Measurements from ENCODE around the gene MACROD2.

GRCh38 chr20:16007164-16007563 is 2011.8 kb downstream of the MACROD2 start:
- no peak for TF ChIP-seq CTCF (conservative IDR thresholded peaks at IDR 0.05; ENCODE audit: low read depth in 2 of 2)
- TF ChIP-seq POLR2AphosphoS5 (IDR thresholded peaks at IDR 0.05; ENCODE audit: low read depth), result no peak
- TF ChIP-seq, protein P1, sequence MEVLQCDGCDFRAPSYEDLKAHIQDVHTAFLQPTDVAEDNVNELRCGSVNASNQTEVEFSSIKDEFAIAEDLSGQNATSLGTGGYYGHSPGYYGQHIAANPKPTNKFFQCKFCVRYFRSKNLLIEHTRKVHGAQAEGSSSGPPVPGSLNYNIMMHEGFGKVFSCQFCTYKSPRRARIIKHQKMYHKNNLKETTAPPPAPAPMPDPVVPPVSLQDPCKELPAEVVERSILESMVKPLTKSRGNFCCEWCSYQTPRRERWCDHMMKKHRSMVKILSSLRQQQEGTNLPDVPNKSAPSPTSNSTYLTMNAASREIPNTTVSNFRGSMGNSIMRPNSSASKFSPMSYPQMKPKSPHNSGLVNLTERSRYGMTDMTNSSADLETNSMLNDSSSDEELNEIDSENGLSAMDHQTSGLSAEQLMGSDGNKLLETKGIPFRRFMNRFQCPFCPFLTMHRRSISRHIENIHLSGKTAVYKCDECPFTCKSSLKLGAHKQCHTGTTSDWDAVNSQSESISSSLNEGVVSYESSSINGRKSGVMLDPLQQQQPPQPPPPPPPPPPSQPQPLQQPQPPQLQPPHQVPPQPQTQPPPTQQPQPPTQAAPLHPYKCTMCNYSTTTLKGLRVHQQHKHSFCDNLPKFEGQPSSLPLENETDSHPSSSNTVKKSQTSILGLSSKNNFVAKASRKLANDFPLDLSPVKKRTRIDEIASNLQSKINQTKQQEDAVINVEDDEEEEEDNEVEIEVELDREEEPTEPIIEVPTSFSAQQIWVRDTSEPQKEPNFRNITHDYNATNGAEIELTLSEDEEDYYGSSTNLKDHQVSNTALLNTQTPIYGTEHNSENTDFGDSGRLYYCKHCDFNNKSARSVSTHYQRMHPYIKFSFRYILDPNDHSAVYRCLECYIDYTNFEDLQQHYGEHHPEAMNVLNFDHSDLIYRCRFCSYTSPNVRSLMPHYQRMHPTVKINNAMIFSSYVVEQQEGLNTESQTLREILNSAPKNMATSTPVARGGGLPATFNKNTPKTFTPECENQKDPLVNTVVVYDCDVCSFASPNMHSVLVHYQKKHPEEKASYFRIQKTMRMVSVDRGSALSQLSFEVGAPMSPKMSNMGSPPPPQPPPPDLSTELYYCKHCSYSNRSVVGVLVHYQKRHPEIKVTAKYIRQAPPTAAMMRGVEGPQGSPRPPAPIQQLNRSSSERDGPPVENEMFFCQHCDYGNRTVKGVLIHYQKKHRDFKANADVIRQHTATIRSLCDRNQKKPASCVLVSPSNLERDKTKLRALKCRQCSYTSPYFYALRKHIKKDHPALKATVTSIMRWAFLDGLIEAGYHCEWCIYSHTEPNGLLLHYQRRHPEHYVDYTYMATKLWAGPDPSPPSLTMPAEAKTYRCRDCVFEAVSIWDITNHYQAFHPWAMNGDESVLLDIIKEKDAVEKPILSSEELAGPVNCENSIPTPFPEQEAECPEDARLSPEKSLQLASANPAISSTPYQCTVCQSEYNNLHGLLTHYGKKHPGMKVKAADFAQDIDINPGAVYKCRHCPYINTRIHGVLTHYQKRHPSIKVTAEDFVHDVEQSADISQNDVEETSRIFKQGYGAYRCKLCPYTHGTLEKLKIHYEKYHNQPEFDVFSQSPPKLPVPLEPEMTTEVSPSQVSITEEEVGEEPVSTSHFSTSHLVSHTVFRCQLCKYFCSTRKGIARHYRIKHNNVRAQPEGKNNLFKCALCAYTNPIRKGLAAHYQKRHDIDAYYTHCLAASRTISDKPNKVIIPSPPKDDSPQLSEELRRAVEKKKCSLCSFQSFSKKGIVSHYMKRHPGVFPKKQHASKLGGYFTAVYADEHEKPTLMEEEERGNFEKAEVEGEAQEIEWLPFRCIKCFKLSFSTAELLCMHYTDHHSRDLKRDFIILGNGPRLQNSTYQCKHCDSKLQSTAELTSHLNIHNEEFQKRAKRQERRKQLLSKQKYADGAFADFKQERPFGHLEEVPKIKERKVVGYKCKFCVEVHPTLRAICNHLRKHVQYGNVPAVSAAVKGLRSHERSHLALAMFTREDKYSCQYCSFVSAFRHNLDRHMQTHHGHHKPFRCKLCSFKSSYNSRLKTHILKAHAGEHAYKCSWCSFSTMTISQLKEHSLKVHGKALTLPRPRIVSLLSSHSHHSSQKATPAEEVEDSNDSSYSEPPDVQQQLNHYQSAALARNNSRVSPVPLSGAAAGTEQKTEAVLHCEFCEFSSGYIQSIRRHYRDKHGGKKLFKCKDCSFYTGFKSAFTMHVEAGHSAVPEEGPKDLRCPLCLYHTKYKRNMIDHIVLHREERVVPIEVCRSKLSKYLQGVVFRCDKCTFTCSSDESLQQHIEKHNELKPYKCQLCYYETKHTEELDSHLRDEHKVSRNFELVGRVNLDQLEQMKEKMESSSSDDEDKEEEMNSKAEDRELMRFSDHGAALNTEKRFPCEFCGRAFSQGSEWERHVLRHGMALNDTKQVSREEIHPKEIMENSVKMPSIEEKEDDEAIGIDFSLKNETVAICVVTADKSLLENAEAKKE (CRISPR knock-in tag; IDR thresholded peaks at IDR 0.05), result no peak
- TF ChIP-seq EZH2phosphoT487 (IDR thresholded peaks at IDR 0.05; ENCODE audit: unreplicated experiment), result no peak
- TF ChIP-seq, protein P2, sequence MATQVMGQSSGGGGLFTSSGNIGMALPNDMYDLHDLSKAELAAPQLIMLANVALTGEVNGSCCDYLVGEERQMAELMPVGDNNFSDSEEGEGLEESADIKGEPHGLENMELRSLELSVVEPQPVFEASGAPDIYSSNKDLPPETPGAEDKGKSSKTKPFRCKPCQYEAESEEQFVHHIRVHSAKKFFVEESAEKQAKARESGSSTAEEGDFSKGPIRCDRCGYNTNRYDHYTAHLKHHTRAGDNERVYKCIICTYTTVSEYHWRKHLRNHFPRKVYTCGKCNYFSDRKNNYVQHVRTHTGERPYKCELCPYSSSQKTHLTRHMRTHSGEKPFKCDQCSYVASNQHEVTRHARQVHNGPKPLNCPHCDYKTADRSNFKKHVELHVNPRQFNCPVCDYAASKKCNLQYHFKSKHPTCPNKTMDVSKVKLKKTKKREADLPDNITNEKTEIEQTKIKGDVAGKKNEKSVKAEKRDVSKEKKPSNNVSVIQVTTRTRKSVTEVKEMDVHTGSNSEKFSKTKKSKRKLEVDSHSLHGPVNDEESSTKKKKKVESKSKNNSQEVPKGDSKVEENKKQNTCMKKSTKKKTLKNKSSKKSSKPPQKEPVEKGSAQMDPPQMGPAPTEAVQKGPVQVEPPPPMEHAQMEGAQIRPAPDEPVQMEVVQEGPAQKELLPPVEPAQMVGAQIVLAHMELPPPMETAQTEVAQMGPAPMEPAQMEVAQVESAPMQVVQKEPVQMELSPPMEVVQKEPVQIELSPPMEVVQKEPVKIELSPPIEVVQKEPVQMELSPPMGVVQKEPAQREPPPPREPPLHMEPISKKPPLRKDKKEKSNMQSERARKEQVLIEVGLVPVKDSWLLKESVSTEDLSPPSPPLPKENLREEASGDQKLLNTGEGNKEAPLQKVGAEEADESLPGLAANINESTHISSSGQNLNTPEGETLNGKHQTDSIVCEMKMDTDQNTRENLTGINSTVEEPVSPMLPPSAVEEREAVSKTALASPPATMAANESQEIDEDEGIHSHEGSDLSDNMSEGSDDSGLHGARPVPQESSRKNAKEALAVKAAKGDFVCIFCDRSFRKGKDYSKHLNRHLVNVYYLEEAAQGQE (IDR thresholded peaks at IDR 0.05; ENCODE audit: unreplicated experiment), result no peak
- TF ChIP-seq EZH2 (IDR thresholded peaks at IDR 0.05; ENCODE audit: low read depth, unreplicated experiment), result no peak
- no peak for TF ChIP-seq CREB1 (CRISPR knock-in tag; IDR thresholded peaks at IDR 0.05; ENCODE audit: low read depth)

All from GM23338 (cell line).